Left cardiac atrium (tissue), 4 donors: ENCODE results near the gene GABRG2. TPM values are rescaled to one million over a fixed set of nuclear protein-coding genes. Genes with fewer than 3 reads are reported as not detected.
A peak's percentile ranks its signal among the peaks of the same experiment; 100 is the strongest.
"Not testable (repeated sequence)": the region's sequence is repeated elsewhere in the genome, so short reads cannot be mapped to it uniquely, and the experiment has no call there.

Source experiments
- ATAC-seq, 2 donors: fragments of 200-7000 bp; cut with Tn5 transposase; one replicate each; pipeline ENCODE4 v1.9.1; 2020; ENCODE audit warnings: mild to moderate bottlenecking in 2 of 2, moderate library complexity in 2 of 2
- DNase-seq: peaks from one replicate; pipeline ENCODE4 v3.0.0-alpha.2; 2020
- intact Hi-C, 2 donors: fragments of 100-400 bp; cut with DNase I; formaldehyde crosslinking; loops; one replicate each; pipeline versions ENCODE4 v1.14.1 to v1.15.1; 2022 to 2023
- long read RNA-seq: library from polyadenylated mRNA; unstranded; transcript quantifications from one replicate; pipeline ENCODE4 v2.0.0, GENCODE V29; 2021
- total RNA-seq, 2 donors: library from RNA; stranded (reverse); fragmentation: NEBNext Ultra II Directional; extraction: Animal tissue kit (Norgen Biotek cat#: 25700); gene quantifications; one replicate each; pipeline ENCODE4 v1.2.1, GENCODE V29; 2021
- donor health status: DM: no; HTN: yes; CAD: no.
- donor health status: DM: no; HTN: yes; CAD: no; lungs with severe emphysema.
- donor health status: DM: yes; HTN: yes; CAD: no.
- donor health status: Dilated cardiomyopathy.

Gene GABRG2
- total RNA-seq: not detected
- long read RNA-seq: 0 reads

- no peak for DNase-seq
- ATAC-seq: no peak
- intact Hi-C loops: no loop called here
Observed at GRCh38 chr5:162067655-162068411, at the start of gene GABRG2. TSS of gene GABRG2 (plus strand) at chr5:162067773. CDS start at chr5:162068000, 227 bp downstream.

- intact Hi-C loops: no loop called here
- ATAC-seq: no peak
- no peak for DNase-seq
Observed at GRCh38 chr5:162025312-162025711, 42.3 kb upstream of the GABRG2 start.

DNA sequence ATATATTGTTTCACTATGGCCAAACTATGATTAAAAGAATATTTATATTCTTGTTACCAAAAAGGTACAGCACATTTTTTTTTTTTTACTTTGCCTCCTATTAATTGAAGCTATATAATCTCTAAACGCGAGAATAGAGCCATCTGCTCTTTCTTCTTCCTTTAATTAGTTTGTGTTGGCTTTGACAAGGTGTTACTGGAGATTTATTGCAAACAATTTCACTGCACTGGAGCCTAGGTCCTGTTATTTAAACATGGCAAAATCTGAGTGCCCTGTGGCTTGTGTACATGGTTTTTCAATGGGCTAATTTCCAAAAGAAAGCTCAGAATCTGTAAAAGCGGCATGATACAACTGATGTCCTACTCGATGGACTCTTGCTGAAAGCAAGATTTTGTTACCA, 40.8 kb upstream of the GABRG2 start:
- ATAC-seq (no peak), DNase-seq (no peak)
- intact Hi-C loops: no loop called here

DNA sequence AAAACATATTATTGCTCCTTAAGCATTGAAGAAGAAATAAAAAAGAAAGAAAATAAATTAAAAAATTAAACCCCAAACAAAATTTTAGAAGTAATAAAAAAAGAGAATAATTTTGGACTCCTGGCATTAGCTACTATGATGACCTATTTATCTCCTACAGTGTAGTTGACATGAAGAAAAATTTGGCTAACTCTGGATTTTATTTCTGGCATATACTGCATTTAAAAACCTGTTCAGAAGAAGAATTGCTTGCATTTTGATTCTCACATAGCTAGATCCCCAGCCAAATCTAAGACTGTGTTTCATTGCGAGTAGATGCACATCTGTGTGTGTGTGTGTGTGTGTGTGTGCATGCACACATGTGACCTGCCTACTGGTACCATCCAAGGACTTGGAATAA, 30.1 kb upstream of the GABRG2 start:
- intact Hi-C loops: no loop called here
- DNase-seq: no peak
- ATAC-seq: no peak

DNA sequence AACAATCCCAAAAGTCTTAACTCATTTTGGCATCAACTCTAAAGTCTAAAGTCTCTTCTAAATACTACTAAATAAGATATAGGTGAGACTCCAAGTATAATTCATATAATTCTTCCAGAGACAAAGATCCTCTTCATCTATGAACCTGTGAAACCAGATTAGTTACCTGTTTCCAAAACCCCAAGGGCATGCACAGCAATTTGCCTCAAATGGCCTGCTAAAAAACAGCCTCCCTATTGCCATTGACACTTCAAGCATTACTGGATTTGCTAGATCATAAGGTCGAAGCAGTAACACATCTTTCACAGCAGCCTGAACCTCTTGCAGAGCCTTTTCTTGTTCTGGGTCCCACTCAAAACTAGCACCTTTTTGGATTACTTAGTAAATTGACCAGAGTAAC, 20.3 kb upstream of the GABRG2 start:
- ATAC-seq: no peak
- intact Hi-C loops: no loop called here

DNA sequence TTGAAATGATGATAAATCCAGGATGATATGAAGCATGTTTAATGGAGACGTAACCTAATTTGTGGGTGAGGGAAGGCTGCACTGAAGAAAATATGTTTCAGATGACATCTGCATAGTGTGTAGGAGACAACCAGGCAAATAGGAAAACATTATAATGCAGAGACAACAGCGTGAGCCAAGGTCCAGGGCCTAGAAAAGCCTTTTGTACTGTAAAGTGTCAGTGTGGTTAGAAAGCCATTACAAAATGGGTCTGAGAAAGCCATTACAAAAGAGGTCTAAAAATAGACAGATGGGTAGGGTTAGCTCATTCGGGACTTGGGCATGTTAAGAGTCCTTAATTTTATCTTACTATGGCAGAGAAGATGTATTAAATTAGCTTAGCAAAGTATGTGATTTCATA, 14.9 kb upstream of the GABRG2 start:
- intact Hi-C loops: no loop called here
- ATAC-seq (no peak), DNase-seq (no peak)

More for the DNA sequence above, 20.3 kb upstream of the GABRG2 start:
- no peak for DNase-seq

DNA sequence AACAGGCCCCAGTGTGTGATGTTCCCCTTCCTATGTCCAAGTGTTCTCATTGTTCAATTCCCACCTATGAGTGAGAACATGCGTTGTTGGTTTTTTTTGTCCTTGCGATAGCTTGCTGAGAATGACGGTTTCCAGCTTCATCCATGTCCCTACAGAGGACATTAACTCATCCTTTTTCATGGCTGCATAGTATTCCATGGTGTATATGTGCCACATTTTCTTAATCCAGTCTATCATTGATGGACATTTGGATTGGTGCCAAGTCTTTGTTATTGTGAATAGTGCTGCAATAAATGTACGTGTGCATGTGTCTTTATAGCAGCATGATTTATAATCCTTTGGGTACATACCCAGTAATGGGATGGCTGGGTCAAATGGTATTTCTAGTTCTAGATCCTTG, 12.5 kb upstream of the GABRG2 start:
- intact Hi-C loops, ATAC-seq, DNase-seq: not testable (repeated sequence)

GRCh38 chr5:162067162-162067561, 411 bp upstream of the GABRG2 start:
- ATAC-seq (no peak), DNase-seq (no peak)
- intact Hi-C loops: no loop called here

GRCh38 chr5:162068412-162068811, 839 bp downstream of the GABRG2 start:
- intact Hi-C loops: no loop called here
- peak in 1 of 2 donors; percentile 23 for ATAC-seq
- peak; percentile 20 for DNase-seq

- intact Hi-C loops: no loop called here
- DNase-seq (no peak), ATAC-seq (no peak)
Observed at GRCh38 chr5:162068936-162069335, 1.4 kb downstream of the GABRG2 start.

DNA sequence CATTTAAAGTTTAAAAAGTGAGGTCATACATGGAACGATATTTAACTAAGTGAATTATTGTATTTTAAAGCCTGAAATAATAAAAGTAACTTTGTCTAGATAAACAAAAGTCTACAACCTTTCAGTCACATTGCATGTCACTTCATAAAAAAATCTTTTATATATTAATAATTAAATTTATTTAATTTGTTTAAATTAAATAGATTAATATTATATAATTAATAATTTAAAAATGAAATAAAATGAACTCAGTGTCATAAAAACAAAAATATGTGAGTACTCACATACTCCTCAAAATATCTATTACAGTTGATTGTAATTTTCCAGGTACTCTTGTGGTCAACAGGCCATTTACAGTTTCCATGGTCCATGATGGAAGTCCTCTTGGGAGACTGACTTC, 11.2 kb downstream of the GABRG2 start:
- no peak for DNase-seq
- intact Hi-C loops: no loop called here
- no peak for ATAC-seq

- intact Hi-C loops: no loop called here
- ATAC-seq (no peak), DNase-seq (no peak)
Observed at GRCh38 chr5:162091336-162091735, 23.8 kb downstream of the GABRG2 start.

- intact Hi-C loops: no loop called here
- ATAC-seq (no peak), DNase-seq (no peak)
Observed at GRCh38 chr5:162096448-162096847, 28.9 kb downstream of the GABRG2 start.

GRCh38 chr5:162107591-162107990, 40.0 kb downstream of the GABRG2 start:
- no peak for ATAC-seq
- no peak for DNase-seq
- intact Hi-C loops: no loop called here

DNA sequence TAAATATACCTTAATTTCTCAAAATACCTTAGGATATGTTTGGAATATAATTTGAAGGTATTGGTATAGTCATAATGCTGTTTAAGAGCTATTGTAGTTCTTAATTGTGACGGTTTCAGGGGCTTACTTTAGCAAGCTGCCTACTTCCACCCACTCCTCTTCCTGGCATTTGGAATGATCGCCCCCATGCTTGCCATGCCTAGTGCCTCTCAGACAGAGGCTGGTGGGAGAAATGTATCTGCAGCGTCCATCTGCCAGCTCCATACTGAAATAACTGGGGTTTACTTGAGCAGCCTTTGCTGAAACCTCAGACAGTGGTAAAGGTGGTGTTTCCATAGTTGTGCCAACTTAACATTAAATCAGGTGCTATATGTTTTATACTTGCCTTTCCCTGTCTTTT, 52.2 kb downstream of the GABRG2 start:
- no peak for DNase-seq
- no peak for ATAC-seq
- intact Hi-C loops: no loop called here

DNA sequence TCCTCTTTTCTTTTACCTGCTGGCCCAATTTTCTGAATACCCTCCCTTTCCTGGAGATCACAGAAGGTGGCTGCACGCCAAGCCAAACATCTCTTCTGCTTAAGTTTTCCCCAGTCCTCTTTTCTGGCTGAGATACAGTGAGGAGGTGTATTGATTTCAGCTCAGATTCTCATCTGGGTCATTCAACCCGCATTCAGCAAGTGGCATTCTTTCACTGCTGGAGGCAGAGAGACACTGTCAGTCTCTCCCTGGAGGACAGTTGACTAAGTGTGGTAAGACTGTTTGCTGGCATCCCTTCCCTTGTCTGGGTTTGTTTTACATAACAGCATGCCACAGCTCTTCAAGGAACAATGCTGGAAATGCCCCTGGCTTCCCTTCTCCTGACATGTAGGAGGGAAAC, 60.5 kb downstream of the GABRG2 start:
- ATAC-seq (no peak), DNase-seq (no peak)
- intact Hi-C loops: no loop called here

DNA sequence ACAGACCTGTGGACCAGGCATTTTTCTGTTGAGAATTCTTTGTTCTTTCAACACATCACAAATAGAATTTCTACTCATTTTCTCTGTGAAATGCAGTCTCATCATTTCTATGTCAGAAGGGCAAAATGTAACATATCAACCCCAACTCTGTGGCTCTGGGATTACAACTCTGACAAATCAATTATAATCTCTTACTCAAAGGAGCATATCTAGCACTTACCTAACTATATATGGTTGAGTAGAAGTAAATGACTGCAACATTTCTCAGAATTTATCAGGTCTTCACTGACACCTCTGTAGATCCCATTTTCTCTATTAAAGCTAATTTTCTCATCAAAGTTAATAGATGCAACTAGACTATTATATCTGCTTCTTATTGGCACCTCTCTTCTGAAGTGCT, 64.8 kb downstream of the GABRG2 start:
- intact Hi-C loops: no loop called here
- ATAC-seq (no peak), DNase-seq (no peak)

DNA sequence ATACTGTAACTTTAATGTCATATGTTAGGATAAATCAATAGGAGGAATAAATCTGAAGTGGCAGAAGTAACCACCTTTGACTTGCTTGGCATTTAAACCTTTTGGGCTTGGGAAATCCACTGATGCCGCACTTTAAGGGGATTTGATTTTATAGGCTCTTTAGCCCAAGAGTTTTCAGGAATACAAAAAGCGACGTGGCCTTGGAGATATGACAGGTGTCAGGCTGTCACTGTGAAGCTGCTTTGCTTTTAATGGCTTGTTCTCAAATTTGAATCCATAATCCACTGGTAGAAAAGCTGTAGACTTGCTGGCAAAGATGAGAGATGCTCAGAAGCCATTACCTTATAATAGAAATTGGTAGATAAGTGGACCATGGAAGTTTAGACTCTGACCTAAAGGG, 71.6 kb downstream of the GABRG2 start:
- ATAC-seq: no peak
- intact Hi-C loops: no loop called here
- no peak for DNase-seq

DNA sequence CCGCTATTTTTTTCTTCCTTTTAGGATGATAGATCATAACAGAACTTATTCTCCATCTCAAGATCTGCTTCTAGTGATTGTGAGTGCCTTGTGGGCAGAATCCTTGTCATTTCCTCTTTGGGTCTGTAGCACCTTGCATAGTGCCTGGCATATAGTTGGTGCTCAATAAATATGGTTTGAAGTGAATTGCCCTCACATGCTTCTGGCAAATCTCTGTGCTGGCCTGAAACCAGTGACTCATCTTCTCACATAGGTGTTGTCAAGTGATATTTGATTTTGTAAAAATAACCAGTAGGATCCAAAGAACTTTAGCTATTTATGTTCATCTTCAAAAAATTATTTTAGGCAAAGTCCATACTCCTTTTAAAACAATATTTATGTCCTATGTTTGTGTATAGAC, 86.7 kb downstream of the GABRG2 start:
- no peak for ATAC-seq
- intact Hi-C loops: no loop called here
- no peak for DNase-seq

- no peak for DNase-seq
- no peak for ATAC-seq
- intact Hi-C loops: no loop called here
Observed at GRCh38 chr5:162160401-162160800, 92.8 kb downstream of the GABRG2 start.

DNA sequence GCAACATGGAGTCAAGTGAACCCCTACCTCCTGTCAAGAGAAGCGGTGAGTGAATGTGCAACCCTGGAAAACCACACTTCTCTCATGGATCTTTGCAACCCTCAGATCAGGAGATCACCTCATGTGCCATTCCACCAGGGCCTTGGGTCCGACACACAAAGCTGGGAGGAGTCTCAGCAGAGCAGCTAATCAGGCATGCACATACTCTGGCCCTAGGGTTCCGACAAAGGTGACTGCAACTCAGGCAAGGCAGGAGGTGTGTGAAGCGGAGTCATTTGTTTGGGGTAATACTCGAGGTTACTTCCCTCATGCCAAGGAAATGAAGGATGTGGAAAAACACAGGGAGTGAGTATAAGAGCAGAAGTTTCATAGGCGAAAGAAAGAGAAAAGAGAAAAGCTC, 96.1 kb downstream of the GABRG2 start:
- ATAC-seq: no peak

More for the DNA sequence above, 96.1 kb downstream of the GABRG2 start:
- DNase-seq: no peak
- intact Hi-C loops: no loop called here
